Measurements from ENCODE around the gene TLX3.
"Not testable (repeated sequence)": the region's sequence is repeated elsewhere in the genome, so short reads cannot be mapped to it uniquely, and the experiment has no call there.

The TLX3 gene

DNA sequence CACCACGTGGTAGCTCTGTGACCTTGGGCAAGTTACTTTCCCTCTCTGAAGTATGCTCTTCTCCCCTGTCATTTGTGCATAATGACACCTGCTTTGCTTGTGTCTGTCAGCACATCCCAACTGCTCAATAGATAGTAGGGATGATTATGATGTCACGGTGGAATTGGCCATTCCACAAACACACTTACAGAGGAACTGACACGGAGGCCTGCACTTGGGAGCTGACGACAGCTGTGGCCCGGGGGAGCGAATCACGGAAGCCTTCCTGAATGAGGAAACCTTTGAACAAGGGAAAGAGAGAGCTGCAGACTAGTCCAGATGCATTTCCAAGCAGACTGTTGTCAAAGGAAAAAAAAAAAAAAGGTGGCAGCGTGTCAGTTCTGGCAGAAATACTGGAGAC is 21.0 kb downstream of the TLX3 start:
- DNase-seq, result no peak

GRCh38 chr5:171335616-171336015 is 26.6 kb downstream of the TLX3 start:
- DNase-seq, result no peak

DNA sequence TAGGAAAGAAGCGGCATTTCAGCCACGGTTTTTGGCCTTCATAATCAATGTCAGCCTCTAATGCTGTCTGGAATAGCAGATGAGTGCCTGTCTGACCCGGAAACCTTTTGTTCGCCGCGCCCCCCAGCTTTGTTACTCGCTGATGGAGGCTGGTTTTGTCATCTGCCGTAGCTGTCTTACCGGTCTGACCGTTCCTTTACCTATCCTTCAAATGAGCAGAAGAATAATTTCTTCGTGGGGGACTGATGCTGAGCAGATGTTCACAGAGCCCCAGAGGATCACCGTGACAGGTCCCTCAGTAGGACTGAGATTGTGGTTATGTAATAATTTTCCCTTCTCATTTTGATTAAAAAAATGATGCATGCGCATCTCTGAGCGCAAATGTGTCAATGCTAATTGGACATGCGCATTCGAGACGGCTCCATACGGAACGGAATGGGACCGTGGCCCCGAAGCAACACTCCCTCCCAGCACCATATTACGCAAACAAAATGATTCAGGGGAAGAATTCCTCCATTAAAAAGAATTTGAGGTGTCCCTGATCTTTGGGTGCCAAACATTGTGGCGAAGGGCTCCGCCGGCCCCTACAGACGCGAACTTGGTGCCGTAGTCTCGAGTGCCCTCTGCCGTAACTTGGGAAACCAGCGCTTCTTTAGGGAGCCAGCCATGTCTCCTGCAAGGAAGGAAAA is 27.6 kb downstream of the TLX3 start:
- DNase-seq, result peak; percentile 46

DNA sequence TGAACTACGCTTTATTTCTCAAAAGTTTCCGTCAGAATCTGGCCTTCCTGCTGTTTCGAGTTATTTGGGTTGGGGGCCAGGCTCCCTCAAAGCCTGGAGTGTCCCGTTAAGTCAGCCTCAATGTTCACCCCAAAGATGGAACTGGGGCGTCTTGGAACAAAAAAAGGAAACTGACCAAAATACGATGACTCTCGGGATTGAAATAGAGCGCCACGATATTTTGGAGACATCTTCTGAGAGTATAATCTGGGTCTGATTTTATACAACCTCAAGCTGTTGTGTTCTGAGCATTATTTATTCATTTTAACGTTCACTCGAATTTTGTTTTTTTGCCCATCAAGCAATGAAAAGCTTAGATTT is 28.1 kb downstream of the TLX3 start:
- DNase-seq, result no peak

DNA sequence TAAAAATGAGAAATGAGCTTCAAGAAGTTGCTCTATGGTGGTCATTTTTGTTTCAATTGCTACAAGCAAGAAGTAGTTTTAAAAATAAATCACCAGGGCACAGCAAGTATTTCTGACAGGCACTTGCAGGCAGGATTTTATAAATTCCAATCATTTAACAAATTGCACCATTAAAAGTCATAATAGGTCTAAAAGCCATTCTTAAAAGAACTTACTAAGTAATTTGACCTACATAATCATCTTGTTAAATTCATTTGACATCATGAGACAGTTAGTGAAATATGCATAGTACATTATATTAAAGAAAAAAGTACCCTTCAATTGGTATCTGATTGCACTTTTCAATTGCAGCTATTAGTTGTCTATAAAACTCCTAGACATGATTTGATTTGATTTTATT is 31.0 kb downstream of the TLX3 start:
- no peak for DNase-seq

GRCh38 chr5:171340491-171340890 is 31.4 kb downstream of the TLX3 start:
- DNase-seq, result no peak

GRCh38 chr5:171342362-171343111 is 33.5 kb downstream of the TLX3 start:
- DNase-seq, result peak; percentile 26

- no peak for DNase-seq
Measured at GRCh38 chr5:171344936-171345608, 36.0 kb downstream of the TLX3 start.

GRCh38 chr5:171351536-171352073 is 42.6 kb downstream of the TLX3 start:
- no peak for DNase-seq

DNA sequence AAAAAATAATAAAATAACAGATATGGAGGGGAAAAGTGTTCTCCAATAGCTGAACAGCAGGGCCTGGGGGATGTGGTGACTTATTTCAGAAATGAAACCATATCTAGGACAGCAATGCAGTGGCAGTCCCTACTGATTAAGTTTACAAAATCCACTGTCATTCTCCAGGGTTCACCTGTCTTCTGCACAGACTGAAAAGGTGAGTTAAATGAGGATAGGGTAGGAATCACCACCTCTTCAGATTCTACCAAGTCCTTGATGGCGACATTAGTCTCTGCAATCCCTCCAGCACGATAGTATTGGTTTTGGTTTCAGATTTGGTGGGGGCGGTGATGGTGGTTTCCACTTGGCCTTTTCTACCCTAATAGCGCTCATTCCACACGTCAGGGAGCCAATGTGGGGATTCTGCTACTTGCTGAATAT is 46.3 kb downstream of the TLX3 start:
- DNase-seq, result no peak

GRCh38 chr5:171357843-171358242 is 48.8 kb downstream of the TLX3 start:
- no peak for DNase-seq

GRCh38 chr5:171361151-171361550 is 52.1 kb downstream of the TLX3 start:
- DNase-seq, result not testable (repeated sequence)

Data from NCI-H510A treated with DMSO at 0.1 percent for 48 hours (cell line).